ENCODE measurements around the gene PAH. TPM values are rescaled to one million over a fixed set of nuclear protein-coding genes. Genes with fewer than 3 reads are reported as not detected.

PAH gene
- total and polyA plus RNA-seq, 2 experiments from 2014 or later: not detected

GRCh38 chr12:102953221-102953620, 36.2 kb upstream of the PAH start:
- in situ Hi-C loops (cut with MboI): no loop called here
- H3K27me3 ChIP-seq (replicated peaks; ENCODE audit: insufficient read depth): peaks cover 71% of the 10 kb centered on the region

GRCh38 chr12:102951841-102952240, 34.8 kb upstream of the PAH start:
- Histone ChIP-seq H3K27me3 (replicated peaks; ENCODE audit: insufficient read depth) (peaks cover 59% of the 10 kb centered on the region), H3K9me2 (ENCODE audit: insufficient read depth) (no peaks in the 10 kb centered on the region), H3K9me3 (ENCODE audit: low read depth) (no peaks in the 10 kb centered on the region), H3K4me2 (ENCODE audit: unreplicated experiment) (no peak overlapping the region), H2AFZ (no peak overlapping the region), H3K4me1 (ENCODE audit: insufficient read depth) (no peaks in the 10 kb centered on the region), H3K36me3 (ENCODE audit: low read depth) (no peaks in the 10 kb centered on the region), H3K9ac (no peak overlapping the region), H3F3A (ENCODE audit: insufficient read depth) (no peaks in the 10 kb centered on the region), H3K79me2 (ENCODE audit: insufficient read depth) (no peaks in the 10 kb centered on the region), H3K4me3 (no peak overlapping the region), H4K20me1 (ENCODE audit: insufficient read depth) (no peaks in the 10 kb centered on the region), H3K27ac (no peak overlapping the region)
- in situ Hi-C loops (cut with MboI): no loop called here
- TF ChIP-seq EZH2phosphoT487 (IDR thresholded peaks at IDR 0.05; ENCODE audit: insufficient read depth, low read depth): no peak
- TF ChIP-seq EZH2 (IDR thresholded peaks at IDR 0.05; ENCODE audit: insufficient read depth, poor library complexity, severe bottlenecking): no peak
- WGBS, 2 experiments (ENCODE audit: low coverage in 1 of 2, low lambda C conversion rate in 2 of 2, missing lambda C conversion rate in 2 of 2): 5 to 9% methylated on average over 9 of the region's 9 CpGs
- DNase-seq: no peak

More at GRCh38 chr12:102953221-102953620, 36.2 kb upstream of the PAH start:
- no peaks in the 10 kb centered on the region for H3K9me2 ChIP-seq (ENCODE audit: insufficient read depth)
- no peak overlapping the region for H3K9ac ChIP-seq
- no peak overlapping the region for H3K4me2 ChIP-seq (ENCODE audit: unreplicated experiment)
- no peaks in the 10 kb centered on the region for H3F3A ChIP-seq (ENCODE audit: insufficient read depth)
- H2AFZ ChIP-seq: no peak overlapping the region
- no peaks in the 10 kb centered on the region for H3K9me3 ChIP-seq (ENCODE audit: low read depth)
- no peaks in the 10 kb centered on the region for H3K36me3 ChIP-seq (ENCODE audit: low read depth)
- no peaks in the 10 kb centered on the region for H4K20me1 ChIP-seq (ENCODE audit: insufficient read depth)
- DNase-seq: no peak
- no peaks in the 10 kb centered on the region for H3K79me2 ChIP-seq (ENCODE audit: insufficient read depth)
- TF ChIP-seq EZH2 (IDR thresholded peaks at IDR 0.05; ENCODE audit: insufficient read depth, poor library complexity, severe bottlenecking): no peak
- TF ChIP-seq EZH2phosphoT487 (IDR thresholded peaks at IDR 0.05; ENCODE audit: insufficient read depth, low read depth): no peak
- no peaks in the 10 kb centered on the region for H3K4me1 ChIP-seq (ENCODE audit: insufficient read depth)
- no peak overlapping the region for H3K4me3 ChIP-seq
- H3K27ac ChIP-seq: no peak overlapping the region

GRCh38 chr12:102950950-102951619, 34.0 kb upstream of the PAH start:
- in situ Hi-C loops (cut with MboI): no loop called here
- Histone ChIP-seq H3F3A (ENCODE audit: insufficient read depth) (no peaks in the 10 kb centered on the region), H3K9me2 (ENCODE audit: insufficient read depth) (no peaks in the 10 kb centered on the region), H3K4me3 (no peak overlapping the region), H4K20me1 (ENCODE audit: insufficient read depth) (no peaks in the 10 kb centered on the region), H3K4me1 (ENCODE audit: insufficient read depth) (no peaks in the 10 kb centered on the region), H3K36me3 (ENCODE audit: low read depth) (no peaks in the 10 kb centered on the region), H2AFZ (no peak overlapping the region), H3K27me3 (replicated peaks; ENCODE audit: insufficient read depth) (peaks cover 54% of the 10 kb centered on the region), H3K4me2 (ENCODE audit: unreplicated experiment) (no peak overlapping the region), H3K79me2 (ENCODE audit: insufficient read depth) (no peaks in the 10 kb centered on the region), H3K27ac (no peak overlapping the region), H3K9ac (no peak overlapping the region), H3K9me3 (ENCODE audit: low read depth) (no peaks in the 10 kb centered on the region)
- DNase-seq: no peak
- TF ChIP-seq EZH2 (IDR thresholded peaks at IDR 0.05; ENCODE audit: insufficient read depth, poor library complexity, severe bottlenecking): no peak
- TF ChIP-seq EZH2phosphoT487 (IDR thresholded peaks at IDR 0.05; ENCODE audit: insufficient read depth, low read depth): no peak
- 7 to 14% methylated on average over 19 to 21 of the region's 21 CpGs for WGBS, 2 experiments (ENCODE audit: low coverage in 1 of 2, low lambda C conversion rate in 2 of 2, missing lambda C conversion rate in 2 of 2)

- H2AFZ ChIP-seq: no peak overlapping the region
- H3K4me2 ChIP-seq (ENCODE audit: unreplicated experiment): no peak overlapping the region
Observed at GRCh38 chr12:102950107-102950949, 33.3 kb upstream of the PAH start.

More at GRCh38 chr12:102950107-102950949, 33.3 kb upstream of the PAH start:
- H4K20me1 ChIP-seq (ENCODE audit: insufficient read depth): no peaks in the 10 kb centered on the region
- DNase-seq: peak; percentile 16
- no peaks in the 10 kb centered on the region for H3F3A ChIP-seq (ENCODE audit: insufficient read depth)
- H3K9me3 ChIP-seq (ENCODE audit: low read depth): no peaks in the 10 kb centered on the region
- in situ Hi-C loops (cut with MboI): no loop called here
- peaks cover 46% of the 10 kb centered on the region for H3K27me3 ChIP-seq (replicated peaks; ENCODE audit: insufficient read depth)
- no peaks in the 10 kb centered on the region for H3K4me1 ChIP-seq (ENCODE audit: insufficient read depth)
- H3K27ac ChIP-seq: no peak overlapping the region
- no peak overlapping the region for H3K9ac ChIP-seq
- H3K4me3 ChIP-seq: no peak overlapping the region
- H3K79me2 ChIP-seq (ENCODE audit: insufficient read depth): no peaks in the 10 kb centered on the region
- TF ChIP-seq EZH2 (IDR thresholded peaks at IDR 0.05; ENCODE audit: insufficient read depth, poor library complexity, severe bottlenecking): no peak
- TF ChIP-seq EZH2phosphoT487 (IDR thresholded peaks at IDR 0.05; ENCODE audit: insufficient read depth, low read depth): no peak
- H3K36me3 ChIP-seq (ENCODE audit: low read depth): no peaks in the 10 kb centered on the region
- WGBS, 2 experiments (ENCODE audit: low coverage in 1 of 2, low lambda C conversion rate in 2 of 2, missing lambda C conversion rate in 2 of 2): 2 to 3% methylated on average over 37 of the region's 37 CpGs
- no peaks in the 10 kb centered on the region for H3K9me2 ChIP-seq (ENCODE audit: insufficient read depth)

All from GM23248 (cell line).